Stimulated activated memory B cell treated with anti-CD40 and anti-IgM and Interleukin-4, amounts not matched to agents 10 μg/mL and 1 μg/mL and 100 μg/mL, for 72 hours (primary cell): ENCODE data around the gene DBN1.
"Not testable (repeated sequence)": the region's sequence is repeated elsewhere in the genome, so short reads cannot be mapped to it uniquely, and the experiment has no call there.

Source experiments
- ATAC-seq: fragments of 150-1000 bp; cut with Tn5 transposase; 2 replicates; pipeline ENCODE4 v1.10.0; 2021
- H3K27ac Mint-ChIP-seq: one replicate; pipeline ENCODE4 v1.8.0; 2022; ENCODE audit warnings: mild to moderate bottlenecking, mixed read lengths
- H3K27me3 Mint-ChIP-seq: one replicate; pipeline ENCODE4 v1.8.0; 2022; ENCODE audit warnings: mixed read lengths
- H3K36me3 Mint-ChIP-seq: one replicate; pipeline ENCODE4 v1.8.0; 2022; ENCODE audit warnings: mixed read lengths
- H3K4me1 Mint-ChIP-seq: one replicate; pipeline ENCODE4 v1.8.0; 2022; ENCODE audit warnings: mixed read lengths
- H3K4me3 Mint-ChIP-seq: one replicate; pipeline ENCODE4 v1.8.0; 2022; ENCODE audit warnings: mild to moderate bottlenecking, moderate library complexity, mixed read lengths
- H3K9me3 Mint-ChIP-seq: one replicate; pipeline ENCODE4 v1.8.0; 2022; ENCODE audit warnings: mixed read lengths

The DBN1 gene

DNA sequence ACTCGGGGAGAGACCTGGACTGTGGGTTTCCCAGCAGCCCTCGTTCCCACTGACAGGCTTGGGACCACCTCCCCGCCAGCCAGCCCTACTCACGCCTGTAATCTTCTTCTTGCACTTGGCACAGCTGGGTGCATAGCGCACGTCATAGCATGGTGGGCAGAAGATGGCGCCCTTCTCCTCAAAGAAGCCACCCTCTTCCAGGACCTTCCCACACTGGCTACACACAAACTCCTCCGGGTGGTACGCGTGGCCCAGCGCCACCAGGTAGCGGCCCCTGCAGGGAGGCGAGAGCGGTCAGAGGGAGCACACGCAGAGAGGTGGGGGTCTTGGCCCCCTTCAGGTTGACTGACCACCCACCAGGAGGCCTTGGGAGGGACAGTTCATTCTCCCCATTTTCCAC is 14.5 kb upstream of the DBN1 start:
- no peak overlapping the region for H3K27ac Mint-ChIP-seq
- no peaks in the 10 kb centered on the region for H3K27me3 Mint-ChIP-seq
- ATAC-seq: no peak
- H3K36me3 Mint-ChIP-seq: peaks cover 30% of the 10 kb centered on the region
- H3K4me1 Mint-ChIP-seq: peaks cover 22% of the 10 kb centered on the region
- no peak overlapping the region for H3K4me3 Mint-ChIP-seq
- H3K9me3 Mint-ChIP-seq: no peaks in the 10 kb centered on the region

DNA sequence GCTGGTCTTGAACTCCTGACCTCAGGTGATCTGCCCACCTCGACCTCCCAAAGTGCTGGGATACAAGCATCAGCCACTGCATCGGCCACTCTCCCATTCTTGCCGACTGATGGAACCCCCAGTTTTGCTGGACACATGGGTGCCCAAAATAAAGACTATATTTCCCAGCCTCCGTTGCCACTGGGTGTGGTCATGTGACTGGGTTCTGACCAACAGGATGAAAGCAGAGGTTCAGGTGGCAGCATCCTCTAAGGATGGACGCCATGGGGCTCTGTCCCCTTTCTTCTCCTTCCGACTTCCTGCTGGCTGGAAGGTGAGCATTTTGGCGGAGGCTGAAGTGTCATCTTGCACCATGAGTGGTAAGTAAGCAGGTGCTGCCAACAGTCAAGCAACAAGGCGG is 13.7 kb upstream of the DBN1 start:
- no peaks in the 10 kb centered on the region for H3K9me3 Mint-ChIP-seq
- H3K4me1 Mint-ChIP-seq: peaks cover 16% of the 10 kb centered on the region
- H3K36me3 Mint-ChIP-seq: peaks cover 22% of the 10 kb centered on the region
- no peak for ATAC-seq
- no peak overlapping the region for H3K4me3 Mint-ChIP-seq
- H3K27me3 Mint-ChIP-seq: no peaks in the 10 kb centered on the region
- no peak overlapping the region for H3K27ac Mint-ChIP-seq

DNA sequence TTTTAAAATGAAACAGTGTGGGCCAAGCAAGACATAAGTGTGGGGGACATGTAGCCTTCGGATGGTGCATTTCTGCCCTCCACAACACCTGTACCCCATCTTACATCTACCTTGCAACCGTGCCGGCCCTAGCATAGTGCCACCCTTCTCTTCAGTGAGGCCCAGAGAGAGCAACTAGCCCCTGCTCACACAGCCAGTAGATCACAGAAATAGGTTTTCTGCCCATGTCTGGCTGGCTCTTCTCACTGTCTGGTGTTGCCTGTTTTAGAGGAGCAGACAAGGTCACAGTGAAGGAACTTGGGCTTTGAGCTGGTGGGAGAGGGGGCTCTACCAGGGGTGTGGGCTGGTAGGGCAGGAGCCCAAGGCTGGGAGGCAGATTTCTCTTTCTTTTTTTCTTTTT is 12.8 kb upstream of the DBN1 start:
- no peaks in the 10 kb centered on the region for H3K27me3 Mint-ChIP-seq
- H3K36me3 Mint-ChIP-seq: peaks cover 20% of the 10 kb centered on the region
- ATAC-seq: no peak
- H3K4me3 Mint-ChIP-seq: no peak overlapping the region
- H3K27ac Mint-ChIP-seq: no peak overlapping the region
- no peaks in the 10 kb centered on the region for H3K9me3 Mint-ChIP-seq
- peaks cover 15% of the 10 kb centered on the region for H3K4me1 Mint-ChIP-seq

DNA sequence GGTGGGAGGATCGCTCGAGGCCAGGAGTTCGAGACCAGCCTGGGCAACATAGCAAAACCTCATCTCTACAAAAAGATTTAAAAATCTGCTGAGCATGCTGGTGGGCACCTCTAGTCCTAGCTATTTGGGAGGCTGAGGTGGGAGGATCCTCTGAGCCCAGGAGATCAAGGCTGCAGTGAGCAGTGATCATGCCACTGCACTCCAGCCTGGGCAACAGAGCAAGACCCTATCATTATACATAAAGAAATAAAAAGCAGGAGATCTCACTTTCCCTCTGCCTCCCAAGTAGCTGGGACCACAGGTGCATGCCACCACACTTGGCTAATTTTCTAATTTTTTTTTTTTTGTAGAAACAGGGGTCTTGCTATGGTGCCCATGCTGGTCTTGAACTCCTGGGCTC is 12.3 kb upstream of the DBN1 start:
- not testable (repeated sequence) for H3K27me3 Mint-ChIP-seq, H3K9me3 Mint-ChIP-seq, H3K27ac Mint-ChIP-seq, H3K4me3 Mint-ChIP-seq, ATAC-seq
- Mint-ChIP-seq H3K4me1 (peaks cover 10% of the 10 kb centered on the region), H3K36me3 (peaks cover 15% of the 10 kb centered on the region)

DNA sequence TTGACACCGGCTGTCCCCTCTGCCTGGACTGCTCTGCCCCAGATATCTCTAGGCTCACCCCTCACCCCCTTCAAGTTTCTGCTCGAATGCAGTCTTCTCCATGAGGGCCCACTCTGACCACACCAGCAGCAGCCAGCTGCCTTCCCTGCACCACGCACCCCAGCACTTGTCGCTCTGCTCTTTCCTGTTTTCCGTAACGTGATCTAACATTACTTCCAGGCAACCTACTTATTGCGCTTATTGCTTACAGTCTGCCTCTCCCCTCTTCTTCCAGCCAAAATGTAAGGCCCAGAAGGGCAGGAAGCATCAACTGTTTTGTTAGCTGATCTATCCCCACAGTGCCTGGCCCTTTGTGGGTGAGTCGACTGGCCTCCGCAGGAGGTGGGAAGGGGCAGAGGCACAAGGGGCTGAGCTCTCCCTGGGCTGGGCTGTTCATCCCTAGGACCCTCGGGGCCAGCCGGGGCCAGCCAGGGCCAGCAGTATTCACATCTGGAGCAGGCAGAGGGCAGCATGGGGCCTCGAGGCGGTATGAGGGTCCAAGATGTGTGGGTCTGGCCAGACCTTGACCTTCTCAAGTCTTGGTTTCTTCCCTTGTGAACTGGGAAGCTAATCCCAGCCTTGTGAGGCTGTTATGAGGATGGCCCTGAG is 11.6 kb upstream of the DBN1 start:
- H3K4me1 Mint-ChIP-seq: peaks cover 6% of the 10 kb centered on the region
- no peaks in the 10 kb centered on the region for H3K9me3 Mint-ChIP-seq
- H3K36me3 Mint-ChIP-seq: peaks cover 7% of the 10 kb centered on the region
- ATAC-seq: no peak
- no peaks in the 10 kb centered on the region for H3K27me3 Mint-ChIP-seq
- no peak overlapping the region for H3K4me3 Mint-ChIP-seq
- H3K27ac Mint-ChIP-seq: no peak overlapping the region

DNA sequence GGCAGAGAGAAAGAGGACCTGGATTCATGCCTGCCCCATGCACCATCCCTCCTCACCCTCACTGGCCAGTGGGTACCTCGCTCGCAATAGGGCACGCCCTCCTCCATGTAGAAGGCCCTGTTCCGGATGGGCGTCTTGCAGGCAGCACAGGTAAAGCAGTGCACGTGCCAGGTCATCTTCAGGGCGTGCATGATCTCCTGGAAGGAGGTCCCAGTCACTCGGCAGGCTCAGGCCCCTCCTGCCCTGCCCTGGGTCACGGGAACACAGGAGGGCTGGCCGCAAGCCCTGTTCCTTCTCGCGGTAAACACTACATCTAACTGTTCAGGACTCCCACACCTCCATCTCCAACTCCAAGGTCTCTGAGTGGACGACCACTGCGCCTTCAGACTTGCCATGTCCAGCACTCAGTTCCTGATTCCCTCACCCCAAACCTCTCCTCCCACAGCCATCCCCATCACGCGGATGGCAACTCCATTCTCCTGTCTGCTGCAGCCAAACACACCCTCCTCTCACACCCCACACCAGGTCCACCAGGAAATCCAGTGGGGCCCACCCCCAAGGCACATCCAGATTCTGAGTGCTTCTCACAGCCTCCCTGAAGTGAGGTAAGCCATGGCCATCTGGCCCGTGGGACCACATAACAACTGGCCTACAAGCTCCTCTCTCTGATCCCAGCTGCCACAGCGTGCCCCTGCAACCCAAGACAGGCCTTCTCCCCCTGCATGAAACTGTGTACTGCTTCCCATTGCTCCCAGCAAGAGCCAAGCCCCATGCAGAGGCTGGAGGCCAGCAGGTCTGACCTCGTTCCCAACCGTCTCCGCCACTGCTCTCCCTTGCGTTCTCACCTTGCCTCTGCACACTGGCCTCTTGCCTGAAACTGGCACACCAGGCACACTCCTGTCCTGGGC is 10.8 kb upstream of the DBN1 start:
- Mint-ChIP-seq H3K27ac (no peak overlapping the region), H3K4me3 (no peak overlapping the region), H3K4me1 (peaks cover 10% of the 10 kb centered on the region), H3K27me3 (no peaks in the 10 kb centered on the region), H3K9me3 (no peaks in the 10 kb centered on the region), H3K36me3 (peaks cover 5% of the 10 kb centered on the region)
- no peak for ATAC-seq

DNA sequence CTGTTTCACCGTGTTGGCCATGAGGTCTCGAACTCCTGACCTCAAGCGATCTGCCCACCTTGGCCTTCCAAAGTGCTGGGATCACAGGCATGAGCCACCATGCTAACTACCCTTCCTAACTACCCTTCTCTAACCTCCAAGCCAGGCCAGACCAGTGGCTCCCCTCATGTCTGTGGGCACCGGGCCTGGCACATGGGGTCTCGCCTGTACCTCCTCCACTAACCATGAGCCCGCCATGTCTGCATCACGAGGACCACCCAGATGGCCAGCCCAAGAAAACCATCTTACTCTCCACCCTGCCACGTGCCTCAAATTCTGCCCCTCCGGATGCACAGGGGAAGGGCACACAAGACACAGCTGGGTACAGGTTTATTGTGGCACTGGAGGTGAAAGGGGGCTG is 9.6 kb upstream of the DBN1 start:
- no peak overlapping the region for H3K27ac Mint-ChIP-seq
- ATAC-seq: no peak
- no peaks in the 10 kb centered on the region for H3K27me3 Mint-ChIP-seq
- no peaks in the 10 kb centered on the region for H3K9me3 Mint-ChIP-seq
- peaks cover 2% of the 10 kb centered on the region for H3K36me3 Mint-ChIP-seq
- H3K4me3 Mint-ChIP-seq: no peak overlapping the region
- H3K4me1 Mint-ChIP-seq: peaks cover 19% of the 10 kb centered on the region

DNA sequence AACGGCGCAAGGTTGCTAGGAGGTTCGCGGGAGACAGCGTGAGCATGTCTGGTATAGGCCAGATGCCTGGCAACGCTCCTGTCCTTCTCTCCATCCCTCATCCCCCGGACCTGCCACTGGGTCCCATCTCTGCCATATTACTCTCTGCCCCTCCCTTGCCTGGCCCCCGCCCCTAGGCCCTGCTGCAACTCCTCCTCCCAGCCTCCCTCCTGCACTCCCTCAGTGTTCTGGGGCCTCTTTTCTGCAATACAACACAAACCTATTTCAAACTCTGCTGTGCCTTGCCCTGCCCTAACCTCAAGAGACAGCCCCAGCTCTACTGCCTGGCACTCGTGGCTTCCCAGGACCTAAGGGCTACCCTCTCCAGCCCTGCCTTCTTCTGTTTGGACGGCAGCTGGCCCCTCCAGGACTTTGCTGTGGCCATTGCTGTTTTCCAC is 8.9 kb upstream of the DBN1 start:
- no peak overlapping the region for H3K4me3 Mint-ChIP-seq
- H3K36me3 Mint-ChIP-seq: no peaks in the 10 kb centered on the region
- no peaks in the 10 kb centered on the region for H3K9me3 Mint-ChIP-seq

DNA sequence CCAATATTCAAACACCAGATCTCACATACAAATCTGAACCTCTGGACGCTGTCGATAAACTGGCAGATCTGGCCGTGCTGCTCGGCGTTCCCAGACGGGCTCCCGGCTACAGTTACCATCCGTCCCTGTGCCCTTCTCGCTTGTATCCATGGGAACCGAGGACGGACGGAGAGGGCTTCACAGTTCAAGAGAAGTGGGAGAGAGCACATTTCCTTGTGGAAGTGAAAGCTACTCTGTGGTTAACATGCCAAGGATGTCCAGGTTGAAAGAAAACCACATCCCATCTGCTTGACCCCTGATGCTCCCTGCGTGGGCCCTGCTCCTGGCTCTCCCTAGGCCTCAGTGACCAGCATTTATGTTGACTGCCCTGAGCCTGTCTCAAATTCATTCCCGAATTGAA is 6.3 kb upstream of the DBN1 start:
- ATAC-seq: no peak
- peaks cover 37% of the 10 kb centered on the region for H3K4me1 Mint-ChIP-seq
- H3K4me3 Mint-ChIP-seq: no peak overlapping the region
- H3K36me3 Mint-ChIP-seq: no peaks in the 10 kb centered on the region
- H3K9me3 Mint-ChIP-seq: no peaks in the 10 kb centered on the region
- H3K27me3 Mint-ChIP-seq: peaks cover 2% of the 10 kb centered on the region
- peak overlapping the region; percentile 77 for H3K27ac Mint-ChIP-seq

More for the DNA sequence above, 8.9 kb upstream of the DBN1 start:
- no peak for ATAC-seq
- peaks cover 19% of the 10 kb centered on the region for H3K4me1 Mint-ChIP-seq
- no peak overlapping the region for H3K27ac Mint-ChIP-seq
- no peaks in the 10 kb centered on the region for H3K27me3 Mint-ChIP-seq

DNA sequence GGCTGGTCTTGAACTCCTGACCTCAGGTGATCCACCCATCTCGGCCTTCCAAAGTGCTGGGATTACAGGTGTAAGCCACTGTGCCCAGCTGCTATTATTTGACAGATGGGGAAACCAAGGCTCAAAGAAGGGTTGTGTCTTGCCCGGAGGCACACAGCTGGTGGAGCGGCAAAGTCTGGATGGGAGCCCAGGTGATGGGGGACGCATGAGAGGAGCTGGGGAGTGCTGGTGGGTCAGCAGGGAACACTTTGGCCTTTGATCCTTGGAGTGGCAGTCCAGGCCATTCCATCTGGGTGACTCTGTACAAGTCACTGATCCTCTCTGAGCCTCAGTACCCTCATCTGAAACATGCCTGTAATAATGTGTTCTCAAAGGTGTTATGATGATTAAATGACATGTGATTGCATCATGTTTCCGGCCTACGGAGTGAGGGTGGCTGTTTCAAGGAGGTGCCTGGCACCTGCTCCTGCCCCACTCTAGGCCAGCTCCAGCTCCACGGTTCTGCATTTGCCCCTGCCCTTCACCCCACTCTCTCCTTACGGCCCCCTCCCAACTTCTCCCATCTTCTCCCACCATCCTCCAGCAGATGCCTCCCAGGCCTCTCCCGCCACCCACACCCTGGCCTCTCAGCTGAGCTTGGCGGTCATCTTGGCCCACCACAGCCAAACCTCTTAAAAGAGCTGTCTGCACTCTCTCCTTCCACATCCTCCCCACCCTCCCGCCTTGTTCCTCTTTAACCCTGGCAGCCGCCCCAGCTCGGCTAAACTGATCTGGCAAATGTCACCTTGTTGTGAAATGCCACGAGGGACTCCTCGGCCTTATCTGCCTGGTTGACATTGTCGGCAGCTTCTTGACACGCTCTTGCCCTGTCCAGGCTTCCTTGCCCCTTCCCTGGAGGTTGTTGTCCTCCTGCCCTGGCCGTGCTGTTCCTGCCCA is 5.5 kb upstream of the DBN1 start:
- Mint-ChIP-seq H3K27ac (peak overlapping the region; percentile 77), H3K4me1 (peaks cover 45% of the 10 kb centered on the region), H3K9me3 (no peaks in the 10 kb centered on the region), H3K27me3 (peaks cover 10% of the 10 kb centered on the region), H3K4me3 (peak overlapping the region; percentile 38), H3K36me3 (no peaks in the 10 kb centered on the region)
- peak; percentile 79 for ATAC-seq

DNA sequence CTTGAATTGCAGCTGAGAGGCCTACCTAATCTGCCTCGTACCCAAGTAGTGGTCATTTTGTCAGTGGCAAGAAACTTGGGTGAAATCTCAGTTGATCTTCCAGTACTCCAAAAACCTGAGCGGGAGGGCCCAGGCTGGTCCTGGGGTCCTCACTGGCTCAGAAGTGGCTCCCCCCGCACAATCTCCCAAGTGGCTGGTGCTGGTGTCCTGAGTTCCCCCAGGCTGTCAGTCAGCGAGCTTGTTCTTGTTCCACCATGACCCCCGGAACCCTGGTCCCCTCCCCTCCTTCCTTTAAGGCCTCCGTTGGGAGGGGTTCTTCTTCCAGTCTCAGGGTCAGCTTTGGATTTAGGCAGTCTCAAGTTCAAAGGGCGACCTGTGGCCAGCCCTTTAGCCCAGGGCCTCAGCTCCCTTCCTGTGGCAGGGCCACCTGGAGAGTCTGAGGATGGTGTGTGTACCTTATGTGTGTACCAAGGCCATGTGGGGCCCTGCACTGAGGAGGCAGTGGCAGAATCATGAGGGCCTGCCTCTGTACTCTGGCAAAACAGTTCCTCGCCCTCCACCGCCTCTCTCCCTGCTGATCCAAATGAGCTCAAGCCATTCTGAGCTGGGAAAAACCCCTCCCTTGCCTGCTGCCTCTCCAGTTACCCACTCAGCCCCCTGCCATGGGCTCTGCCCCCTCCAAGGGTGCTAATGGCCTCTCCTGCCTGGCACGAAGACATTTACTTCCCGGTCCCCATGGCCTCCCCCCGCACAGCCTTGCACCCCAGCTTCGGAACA is 4.5 kb upstream of the DBN1 start:
- H3K4me1 Mint-ChIP-seq: peaks cover 49% of the 10 kb centered on the region
- H3K27me3 Mint-ChIP-seq: peaks cover 16% of the 10 kb centered on the region
- peak overlapping the region; percentile 49 for H3K27ac Mint-ChIP-seq
- no peaks in the 10 kb centered on the region for H3K9me3 Mint-ChIP-seq
- no peak overlapping the region for H3K4me3 Mint-ChIP-seq
- no peak for ATAC-seq
- H3K36me3 Mint-ChIP-seq: no peaks in the 10 kb centered on the region

DNA sequence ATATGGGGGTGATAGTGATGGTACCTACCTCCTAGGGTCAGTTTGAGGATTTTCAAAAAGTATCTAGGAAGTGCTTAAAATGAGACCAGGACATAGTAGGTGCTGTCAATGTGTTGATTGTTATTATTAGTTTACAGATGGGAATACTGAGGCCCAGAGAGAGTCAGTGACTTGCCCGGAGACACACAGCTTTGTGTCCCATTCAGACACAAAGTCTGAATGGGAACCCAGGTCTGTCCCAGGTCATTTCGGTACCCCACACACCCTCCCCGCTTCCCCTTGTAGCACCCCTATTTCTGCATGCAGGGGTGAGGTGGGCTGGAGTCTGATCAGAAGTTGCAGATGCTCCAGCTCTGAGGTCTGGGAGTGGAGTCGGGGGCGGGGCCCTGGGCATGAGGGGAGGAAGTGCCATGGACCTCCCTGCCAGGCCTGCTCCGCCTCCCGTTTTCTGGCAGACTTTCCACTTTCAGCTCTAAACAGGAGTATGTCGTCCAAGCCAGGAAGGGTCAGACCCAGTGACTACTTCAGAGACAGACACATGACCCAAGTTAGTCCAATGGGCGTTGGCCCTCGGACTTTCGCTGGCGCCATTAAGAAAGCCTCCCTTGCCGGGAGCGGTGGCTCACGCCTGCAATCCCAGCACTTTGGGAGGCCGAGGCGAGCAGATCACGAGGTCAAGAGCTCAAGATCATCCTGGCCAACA is 3.2 kb upstream of the DBN1 start:
- Mint-ChIP-seq H3K36me3 (no peaks in the 10 kb centered on the region), H3K4me3 (no peak overlapping the region), H3K27me3 (peaks cover 16% of the 10 kb centered on the region), H3K4me1 (peaks cover 49% of the 10 kb centered on the region), H3K27ac (no peak overlapping the region), H3K9me3 (no peaks in the 10 kb centered on the region)
- no peak for ATAC-seq

DNA sequence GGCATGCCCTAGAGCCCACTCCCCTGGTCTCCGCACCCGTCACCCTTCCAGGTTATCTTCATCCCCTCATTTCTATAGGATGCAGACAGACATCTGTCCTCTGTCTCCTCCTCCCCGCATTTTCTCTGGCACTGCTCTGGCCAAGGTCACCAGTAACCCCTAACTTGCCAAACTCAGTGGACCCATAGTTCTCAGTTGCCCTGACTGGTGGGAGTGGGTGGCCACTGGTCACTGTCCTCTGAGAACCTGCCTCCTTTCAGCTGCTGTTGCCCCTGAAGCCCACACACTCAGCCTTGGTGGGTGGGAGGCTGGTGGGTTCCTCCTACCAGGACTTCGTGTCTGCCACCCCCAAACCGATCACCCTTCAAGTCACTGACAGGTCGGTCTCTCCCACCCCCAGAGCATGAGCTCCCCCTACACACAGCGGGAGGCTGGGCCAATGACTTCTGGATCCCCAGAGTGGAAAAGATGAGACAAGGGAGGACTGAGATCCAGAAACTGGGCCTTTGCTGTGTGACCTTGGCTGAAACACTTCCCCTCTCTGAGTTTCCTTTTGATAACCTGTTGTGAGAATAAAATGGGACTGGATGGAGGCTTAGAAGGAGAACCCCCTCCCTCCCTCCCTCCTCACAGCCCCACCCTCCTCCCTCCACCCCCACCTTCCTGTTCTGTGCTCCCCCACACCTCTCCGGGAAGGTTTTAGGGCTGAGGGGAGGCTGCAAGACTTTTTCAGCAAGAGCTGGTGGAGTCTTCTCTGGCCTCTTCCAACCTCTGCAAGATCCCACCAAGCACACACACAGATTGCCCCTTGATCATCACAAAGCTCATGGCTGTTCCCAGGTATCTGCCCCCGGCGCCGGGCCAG is 2.4 kb upstream of the DBN1 start:
- Mint-ChIP-seq H3K36me3 (no peaks in the 10 kb centered on the region), H3K27ac (no peak overlapping the region)

More for the DNA sequence above, 2.4 kb upstream of the DBN1 start:
- no peaks in the 10 kb centered on the region for H3K9me3 Mint-ChIP-seq
- H3K4me1 Mint-ChIP-seq: peaks cover 49% of the 10 kb centered on the region
- H3K27me3 Mint-ChIP-seq: peaks cover 17% of the 10 kb centered on the region
- H3K4me3 Mint-ChIP-seq: no peak overlapping the region
- ATAC-seq: no peak
